GM18526 (cell line): ENCODE measurements around the gene ZNF662.

Experiments used
- POLR2A ChIP-seq: IDR thresholded peaks from 3 replicates; pipeline ENCODE4 v1.6.1; 2011; ENCODE audit not compliant: insufficient read length; ENCODE audit errors: extremely low read depth

Gene ZNF662

DNA sequence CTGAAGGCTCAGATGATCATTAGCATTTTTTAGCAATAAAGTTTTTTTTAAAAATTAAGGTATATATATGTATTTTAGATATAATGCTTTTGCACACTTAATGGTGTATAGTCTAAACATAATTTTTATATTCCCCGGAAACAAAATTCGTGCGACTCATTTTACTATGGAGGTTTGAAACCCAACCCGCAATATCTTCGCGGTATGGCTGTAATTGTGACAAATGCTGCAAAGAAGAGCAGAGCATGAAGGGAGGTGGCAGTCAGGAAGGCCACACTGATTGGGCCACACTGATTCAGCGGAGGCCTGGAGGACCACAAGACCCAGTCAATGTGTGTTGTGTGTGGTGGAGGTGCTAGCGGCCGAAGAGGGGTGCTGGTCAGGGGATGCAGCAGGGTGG lies 25.8 kb upstream of the ZNF662 start:
- TF ChIP-seq POLR2A, result no peak

DNA sequence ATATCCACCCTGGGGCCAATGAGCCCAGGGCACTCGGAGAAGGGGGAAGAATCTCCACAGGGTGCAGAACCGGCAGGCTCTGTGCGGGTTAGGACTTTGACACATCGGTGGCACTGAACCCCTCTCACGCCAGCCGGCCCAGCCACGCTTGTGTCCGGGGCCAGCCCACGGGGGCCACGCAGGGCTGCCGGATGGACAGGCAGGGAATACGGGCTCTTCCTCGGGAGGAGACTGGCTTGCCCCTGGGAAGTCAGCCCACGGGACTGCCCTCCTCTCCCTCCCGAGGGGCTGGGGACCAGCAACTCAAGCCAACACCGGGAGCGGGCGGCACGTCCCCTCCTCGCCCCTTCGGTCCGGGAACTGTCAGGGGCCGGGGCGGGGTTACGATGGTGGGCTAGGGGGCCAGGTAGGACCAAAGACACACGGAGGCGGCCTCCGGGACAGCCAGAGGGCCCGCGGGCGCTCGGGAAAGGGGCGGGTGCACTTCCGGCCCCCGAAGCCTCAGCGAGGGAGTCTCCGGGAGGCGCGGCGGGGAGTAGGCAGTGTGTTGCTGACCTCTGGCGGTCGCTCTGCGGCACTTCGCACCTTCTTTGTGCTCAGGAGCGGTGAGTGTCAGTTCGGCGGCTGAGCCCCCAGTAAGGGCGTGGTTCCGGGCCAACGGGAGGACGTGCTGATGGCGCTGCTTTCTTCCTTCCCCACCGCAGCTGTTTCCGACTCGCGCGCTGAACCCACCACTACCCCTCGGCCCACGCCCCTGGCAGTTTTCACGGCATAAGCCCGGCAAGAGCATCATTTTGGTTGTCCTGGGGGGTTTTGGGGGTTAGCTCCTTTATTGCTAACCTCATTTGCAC lies 25.1 kb upstream of the ZNF662 start:
- peak; percentile 25 for TF ChIP-seq POLR2A

DNA sequence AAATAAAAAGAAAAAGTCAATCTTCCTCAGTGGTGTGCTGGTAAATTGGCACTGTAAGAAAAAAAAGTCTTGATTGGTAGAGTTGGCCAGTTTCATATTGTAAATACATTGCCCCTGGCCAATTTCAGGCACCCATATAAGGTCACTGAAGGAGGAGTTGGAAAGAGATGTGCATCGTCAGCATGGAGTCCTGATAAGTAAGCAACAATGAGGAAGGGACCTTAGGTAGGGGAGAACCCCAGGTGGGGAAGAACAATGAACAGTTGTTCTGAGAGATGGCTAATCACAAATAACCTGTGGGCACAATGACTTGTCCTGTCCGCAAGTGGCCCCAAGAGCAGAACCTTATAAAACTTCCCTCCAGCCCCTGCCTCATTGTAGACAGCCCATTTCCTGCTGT lies 21.6 kb upstream of the ZNF662 start:
- no peak for TF ChIP-seq POLR2A

DNA sequence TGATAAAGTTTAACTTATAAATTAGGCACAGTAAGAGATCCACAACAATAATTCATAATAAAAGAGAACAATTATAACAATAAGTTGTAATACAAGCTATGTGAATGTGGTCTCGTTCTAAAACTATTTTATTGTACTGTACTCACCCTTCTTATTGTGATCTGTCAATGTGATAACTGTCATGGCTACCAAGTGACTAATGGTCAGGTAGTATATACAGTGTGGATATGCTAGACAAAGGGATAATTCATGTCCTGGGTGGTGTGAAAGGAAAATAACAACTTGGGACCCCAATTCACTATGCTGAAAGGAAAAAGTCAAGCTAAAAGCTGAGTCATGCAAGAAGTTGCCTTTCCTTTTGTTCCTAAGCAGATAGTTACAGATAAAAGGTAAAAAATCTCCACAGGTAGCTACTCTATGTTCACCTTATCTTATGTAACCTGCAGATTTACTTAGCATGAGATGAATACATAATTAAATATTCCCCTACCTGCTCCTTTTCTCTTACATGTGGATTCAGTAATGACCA lies 19.6 kb upstream of the ZNF662 start:
- TF ChIP-seq POLR2A, result no peak

DNA sequence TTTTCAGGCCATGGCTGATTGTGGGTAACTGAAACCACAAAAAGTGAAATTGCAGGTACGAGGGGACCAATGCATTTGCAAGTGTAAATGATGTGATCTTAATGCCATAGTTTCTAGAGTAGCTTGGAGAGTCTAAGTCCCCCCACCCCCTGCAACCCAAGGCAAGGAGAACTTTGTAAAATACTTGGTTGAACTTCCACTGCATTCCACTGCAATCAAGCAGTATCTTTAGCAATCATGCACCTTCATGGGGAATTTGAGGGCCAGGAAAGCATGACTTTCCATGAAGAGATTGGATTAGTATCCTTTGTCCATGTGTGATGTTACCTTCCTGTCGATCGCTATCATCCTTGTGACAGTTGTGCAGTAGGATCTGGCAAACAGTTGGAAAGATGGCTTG lies 18.9 kb upstream of the ZNF662 start:
- TF ChIP-seq POLR2A, result no peak

DNA sequence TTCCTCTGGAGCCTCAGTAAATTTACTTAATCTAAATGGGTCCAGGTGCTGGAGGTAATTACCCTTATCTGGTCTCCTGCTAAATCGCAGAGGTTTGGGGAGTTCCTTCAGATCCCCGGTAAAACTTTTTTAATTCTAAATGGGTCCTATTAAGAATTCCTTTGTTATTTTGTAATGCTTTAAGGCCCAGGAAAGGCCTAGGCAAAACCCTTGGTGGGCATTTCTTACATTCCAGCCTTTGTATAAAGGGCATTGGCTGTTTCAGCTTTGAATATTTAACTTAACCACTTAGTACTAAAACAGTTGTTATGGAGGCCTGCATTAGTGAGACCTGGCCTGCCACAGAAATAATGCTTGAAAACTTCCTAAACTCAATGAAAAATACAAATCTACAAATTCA lies 14.9 kb upstream of the ZNF662 start:
- no peak for TF ChIP-seq POLR2A

DNA sequence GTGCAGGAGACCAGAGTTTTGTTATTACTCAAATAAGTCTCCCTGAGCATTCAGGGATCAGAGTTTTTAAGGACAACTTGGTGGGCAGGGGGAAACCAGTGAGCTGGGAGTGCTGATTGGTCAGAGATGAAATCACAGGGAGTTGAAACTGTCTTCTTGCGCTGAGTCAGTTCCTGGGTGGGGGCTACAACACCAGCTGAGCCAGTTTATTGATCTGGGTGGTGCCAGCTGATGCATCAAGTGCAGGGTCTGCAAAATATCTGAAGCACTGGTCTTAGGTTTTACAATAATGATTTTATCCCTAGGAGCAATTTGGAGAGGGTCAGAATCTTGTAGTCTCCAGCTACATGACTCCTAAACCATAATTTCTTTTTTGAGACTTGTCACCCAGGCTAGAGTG lies 13.8 kb upstream of the ZNF662 start:
- no peak for TF ChIP-seq POLR2A

DNA sequence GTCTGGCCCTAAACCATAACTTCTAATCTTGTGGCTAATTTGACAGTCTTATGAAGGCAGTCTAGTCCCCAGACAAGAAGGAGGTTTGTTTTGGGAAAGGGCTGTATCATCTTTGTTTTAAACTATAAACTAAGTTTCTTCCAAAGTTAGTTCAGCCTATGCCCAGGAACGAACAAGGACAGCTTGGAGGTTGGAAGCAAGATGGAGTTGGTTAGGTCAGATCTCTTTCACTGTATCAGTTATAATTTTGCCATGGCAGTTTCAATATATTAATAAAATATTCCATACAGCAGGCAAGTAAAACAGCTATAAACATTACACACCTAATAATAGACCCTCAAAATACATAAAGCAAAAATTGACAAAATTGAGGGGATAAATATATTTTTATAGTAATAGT lies 13.1 kb upstream of the ZNF662 start:
- TF ChIP-seq POLR2A, result no peak

DNA sequence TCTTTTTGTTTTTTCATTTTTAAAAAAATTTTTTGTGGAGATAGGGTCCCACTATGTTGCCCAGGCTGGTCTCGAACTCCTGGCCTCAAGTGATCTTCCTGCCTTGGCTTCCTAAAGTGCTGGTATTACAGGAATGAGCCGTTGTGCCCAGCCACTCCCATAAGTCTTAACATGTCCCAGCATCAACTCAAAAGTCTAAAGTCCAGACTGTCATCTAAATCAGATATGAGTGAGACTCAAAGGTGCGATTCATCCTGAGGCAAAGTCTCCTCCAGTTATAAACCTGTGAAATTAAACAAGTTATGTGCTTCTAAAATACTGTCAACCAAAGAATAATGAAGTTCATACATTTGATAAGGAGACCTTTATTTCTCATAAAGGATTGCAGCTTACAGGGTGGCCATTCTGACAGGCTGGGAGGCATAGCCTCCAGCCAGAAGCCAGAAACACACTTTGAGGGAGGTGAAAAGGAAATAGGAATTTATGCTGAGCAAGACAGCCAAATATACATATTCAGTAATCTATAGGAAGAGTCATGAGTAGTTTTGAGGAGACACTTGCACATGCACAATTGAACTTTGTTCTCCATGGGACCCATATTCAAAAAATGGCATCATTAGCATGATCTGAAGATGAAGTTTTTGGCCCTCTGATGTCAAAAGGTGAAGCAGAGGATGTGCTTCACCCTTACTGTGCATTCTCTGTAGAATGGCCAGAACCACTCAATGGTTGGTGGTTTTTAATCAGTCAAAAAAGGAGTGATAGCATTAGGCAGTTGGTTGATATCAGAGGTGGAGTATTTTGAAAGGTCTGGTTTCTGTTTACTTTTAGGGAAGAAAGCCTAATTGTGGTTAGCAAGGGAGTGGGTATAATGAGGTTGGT lies 11.0 kb upstream of the ZNF662 start:
- no peak for TF ChIP-seq POLR2A

DNA sequence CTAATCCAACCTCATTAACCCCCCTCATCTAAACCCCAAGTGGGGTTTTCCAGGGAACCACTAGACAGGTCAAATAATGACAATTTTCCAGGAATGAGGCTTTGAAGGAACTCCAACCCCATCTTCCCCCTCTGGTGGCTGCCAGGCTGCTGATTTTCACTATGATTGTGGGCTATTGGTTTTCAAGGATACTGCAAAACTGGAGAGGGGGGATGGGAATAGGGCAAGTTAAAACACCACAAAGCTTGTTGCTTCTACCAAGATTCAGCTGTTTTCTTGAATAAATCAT lies 10.4 kb upstream of the ZNF662 start:
- no peak for TF ChIP-seq POLR2A

DNA sequence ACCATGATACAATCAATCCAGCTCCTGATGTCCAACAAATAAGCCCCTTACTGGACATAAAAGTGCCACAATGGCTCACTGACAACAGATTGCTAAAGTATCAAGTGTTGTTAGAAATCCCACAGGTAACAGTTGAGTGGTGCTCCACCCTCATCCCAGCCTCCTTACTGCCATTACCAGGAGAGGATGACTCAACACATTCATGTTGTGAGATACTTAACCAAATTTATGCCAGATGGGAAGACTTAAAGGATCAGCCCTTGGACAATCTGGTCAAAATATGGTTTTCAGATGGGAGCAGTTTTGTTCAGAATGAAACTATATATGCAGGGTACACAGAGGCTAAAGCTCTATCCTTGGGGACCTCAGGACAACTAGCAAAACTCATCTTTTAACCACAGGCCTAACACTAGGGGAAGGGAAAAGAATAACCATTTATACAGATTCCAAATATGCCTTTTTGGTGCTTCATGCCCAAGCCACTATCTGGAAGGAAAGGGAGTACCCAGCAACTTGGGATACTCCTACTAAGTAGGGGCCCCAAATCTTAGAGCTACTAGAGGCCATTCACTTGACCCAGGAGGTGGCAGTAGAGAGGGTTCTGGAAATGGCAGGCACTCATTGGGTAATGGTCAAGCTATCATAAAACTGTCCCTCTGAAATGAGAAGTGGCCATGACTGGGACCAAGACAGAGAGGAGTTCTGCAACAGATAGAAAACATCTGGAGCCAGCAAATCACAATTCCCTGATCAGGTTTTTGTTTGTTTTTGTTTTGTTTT lies 6.9 kb upstream of the ZNF662 start:
- TF ChIP-seq POLR2A, result no peak

DNA sequence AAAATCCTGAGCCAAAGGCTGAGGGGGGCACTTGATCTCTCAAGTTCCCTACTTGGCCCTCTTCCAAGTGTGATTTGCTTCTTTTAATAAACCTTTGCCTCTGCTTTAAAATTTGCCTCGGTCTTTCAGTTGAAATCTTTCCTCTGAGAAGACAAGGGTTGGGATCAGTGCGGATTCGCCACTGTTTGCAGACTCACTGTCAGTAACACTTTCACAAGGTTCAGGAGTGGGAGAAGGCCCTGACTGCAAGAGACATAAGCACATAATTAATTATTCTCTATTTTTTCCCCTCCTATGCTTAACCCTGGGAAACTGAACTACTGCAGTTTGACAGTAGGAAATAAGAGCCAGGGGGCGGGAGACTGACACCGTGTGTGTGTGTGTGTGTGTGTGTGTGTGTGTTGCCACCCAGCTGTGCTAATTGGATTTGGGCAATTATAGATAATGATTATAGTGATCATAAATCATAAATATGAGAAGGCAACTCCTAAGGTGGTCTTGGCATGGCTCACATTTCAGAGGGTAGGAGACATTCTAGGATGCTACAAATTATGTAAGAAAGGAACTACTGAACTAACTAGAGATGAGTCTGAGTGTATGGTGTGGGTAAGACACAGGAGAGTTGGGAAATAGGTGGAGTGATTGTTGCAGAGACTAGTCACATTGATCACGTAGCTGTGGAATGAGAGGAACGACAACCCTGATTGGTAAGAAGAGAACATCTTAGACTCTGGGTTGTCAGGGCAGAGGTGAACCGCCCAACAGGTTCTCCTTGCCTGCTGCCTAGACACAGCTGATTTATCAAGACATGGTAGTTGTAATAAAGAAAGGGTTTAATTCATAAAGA lies 5.5 kb upstream of the ZNF662 start:
- TF ChIP-seq POLR2A, result no peak

DNA sequence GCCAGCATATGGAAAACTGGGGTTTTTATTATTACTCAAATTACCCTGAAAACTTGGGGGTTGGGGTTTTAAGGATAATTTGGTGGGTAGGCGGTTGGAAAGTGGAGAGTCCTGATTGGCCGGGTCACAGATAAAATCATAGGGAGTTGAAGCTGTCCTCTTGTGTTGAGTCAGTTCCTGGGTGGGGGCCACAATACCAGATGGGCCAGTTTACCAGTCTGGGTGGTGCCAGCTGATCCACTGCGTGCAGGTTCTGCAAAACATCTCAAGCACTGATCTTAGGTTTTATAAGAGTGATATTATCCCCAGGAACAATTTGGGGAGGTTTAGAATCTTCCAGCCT lies 4.9 kb upstream of the ZNF662 start:
- TF ChIP-seq POLR2A, result no peak

DNA sequence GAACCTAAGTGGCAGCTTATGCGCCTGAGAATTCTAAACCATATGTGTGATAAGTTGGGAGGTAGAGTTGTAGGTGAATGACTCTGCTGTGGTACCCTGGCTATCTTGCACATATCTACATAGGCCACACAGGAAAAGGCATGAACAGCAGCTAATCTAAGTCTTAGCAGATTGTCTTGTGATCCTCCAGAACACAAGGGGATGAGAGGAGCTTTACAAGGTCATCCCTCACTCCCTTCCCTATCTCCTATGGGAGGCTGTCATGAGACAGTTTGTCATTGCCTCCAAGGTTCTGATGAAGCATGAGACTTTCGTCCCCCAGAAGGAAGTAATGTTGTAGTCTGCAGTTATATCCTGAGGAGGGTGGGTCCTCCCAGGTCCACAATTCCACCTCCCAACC lies 3.7 kb upstream of the ZNF662 start:
- no peak for TF ChIP-seq POLR2A

DNA sequence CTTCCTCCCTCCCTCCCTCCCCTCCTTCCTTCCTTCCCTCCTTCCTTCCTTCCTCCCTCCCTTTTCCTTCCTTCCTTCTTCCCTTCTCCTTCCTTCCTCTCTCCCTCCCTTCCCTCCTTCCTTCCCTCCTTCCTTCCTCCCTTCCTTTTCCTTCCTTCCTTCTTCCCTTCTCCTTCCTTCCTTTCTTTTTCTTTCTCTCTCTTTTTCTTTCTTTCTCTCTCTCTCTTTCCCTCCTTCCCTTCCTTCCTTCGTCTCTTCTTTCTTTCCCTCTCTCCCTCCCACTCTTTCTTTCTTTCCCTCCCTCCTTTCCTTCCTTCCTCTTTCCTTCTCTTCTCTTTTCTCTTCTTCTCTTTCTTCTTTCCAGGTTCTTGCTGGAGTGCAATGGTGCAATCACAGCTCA lies 1.9 kb upstream of the ZNF662 start:
- TF ChIP-seq POLR2A, result no peak

DNA sequence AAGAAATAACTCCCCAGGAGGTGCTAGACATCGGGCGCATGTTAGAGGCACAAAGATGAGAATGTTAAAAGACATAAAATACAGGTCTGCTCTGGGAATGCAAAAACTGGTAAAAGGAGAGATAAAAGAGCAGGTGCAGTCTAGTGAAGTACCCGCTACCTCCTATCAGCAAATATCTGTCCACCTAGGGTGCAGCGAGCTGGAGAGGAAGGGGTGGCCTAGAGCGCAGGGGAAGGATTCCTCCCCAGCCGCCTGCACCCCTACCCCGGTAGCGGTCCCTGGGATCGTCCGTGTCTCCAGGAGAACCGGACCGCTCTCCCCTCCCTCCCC lies 237 bp upstream of the ZNF662 start:
- TF ChIP-seq POLR2A, result no peak

DNA sequence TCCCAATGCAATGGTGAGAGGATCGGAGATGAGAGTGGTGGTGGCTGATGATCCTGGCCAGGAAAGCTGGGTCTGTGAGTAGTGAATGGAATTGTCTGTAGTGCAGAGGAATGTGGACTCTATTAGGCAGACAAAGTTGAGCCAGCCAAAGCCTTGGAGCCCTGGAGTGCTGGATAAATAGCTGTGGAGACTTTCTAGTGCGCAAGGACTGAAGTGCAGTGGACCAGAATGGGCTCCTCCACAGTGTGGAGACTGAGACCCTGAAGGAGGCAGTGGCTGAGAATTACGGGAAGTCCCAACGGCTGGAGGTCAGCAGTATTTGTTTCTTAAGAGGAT lies 874 bp downstream of the ZNF662 start:
- no peak for TF ChIP-seq POLR2A
